Coronary artery (tissue), 2 donors: ENCODE measurements around the gene CASZ1.

Source experiments
- DNase-seq: peaks from one replicate; pipeline ENCODE4 v3.0.0-alpha.2; 2017; ENCODE audit warnings: low spot score
- H3K27ac ChIP-seq, 2 donors: fragments of 200-600 bp; sonication (generic); one replicate each; pipeline ENCODE4 v1.5.1; 2016 to 2019
- H3K4me3 ChIP-seq: fragments of 200-600 bp; sonication (generic); 2 replicates; pipeline ENCODE4 v1.5.1; 2016; ENCODE audit warnings: mild to moderate bottlenecking, moderate library complexity
- CTCF ChIP-seq: fragments of 200-600 bp; sonication (generic); IDR thresholded peaks from one replicate; pipeline ENCODE4 v1.5.1; 2019; ENCODE audit warnings: antibody characterized with exemption

Gene CASZ1

GRCh38 chr1:10671090-10671489, 125.4 kb downstream of the CASZ1 start:
- H3K4me3 ChIP-seq = no peak overlapping the region
- no peak for DNase-seq
- no peak overlapping the region for H3K27ac ChIP-seq
- TF ChIP-seq CTCF = no peak

DNA sequence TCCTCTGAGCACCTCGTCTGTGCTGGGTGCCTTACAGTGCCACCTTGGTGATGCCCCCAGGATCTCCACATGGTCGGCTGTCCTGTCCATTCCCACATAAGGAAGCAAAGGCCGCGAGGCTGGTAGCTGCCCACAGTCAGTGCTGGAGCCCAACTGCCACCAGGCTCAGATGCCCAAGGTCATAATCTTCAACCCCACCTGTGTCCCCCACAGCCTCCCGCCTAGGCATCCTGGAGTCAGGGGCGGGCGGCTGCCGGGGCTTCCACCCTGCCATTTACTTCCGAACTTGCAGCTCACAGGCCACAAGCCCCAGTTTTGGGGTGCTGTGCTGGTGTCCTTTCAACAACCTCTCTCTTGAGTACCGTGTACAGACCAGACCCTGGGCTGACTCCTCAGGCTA, 126.3 kb downstream of the CASZ1 start:
- no peak for DNase-seq
- Histone ChIP-seq H3K27ac (no peak overlapping the region), H3K4me3 (no peak overlapping the region)
- TF ChIP-seq CTCF = no peak

DNA sequence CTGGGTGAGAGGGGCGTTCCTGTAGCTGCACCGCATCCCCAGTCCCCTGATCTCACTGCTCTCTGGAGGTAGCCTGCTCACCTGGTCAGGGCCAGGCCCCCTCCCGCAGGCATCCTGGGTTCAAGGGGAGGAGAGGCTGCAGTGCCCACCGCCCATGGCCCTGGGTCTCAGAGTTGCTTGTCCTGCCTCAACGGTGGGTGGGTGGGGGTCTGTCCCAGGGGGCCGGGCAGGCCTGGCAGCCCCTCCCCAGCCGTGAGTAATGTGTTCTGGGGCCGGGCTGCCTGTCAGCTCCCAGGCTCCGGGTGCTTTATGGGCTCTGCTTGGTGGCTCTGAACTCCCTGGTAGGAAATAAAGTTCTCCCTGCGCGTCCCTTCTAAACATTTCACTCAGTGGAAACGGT, 126.9 kb downstream of the CASZ1 start:
- no peak overlapping the region for H3K4me3 ChIP-seq
- no peak for DNase-seq
- TF ChIP-seq CTCF = no peak
- H3K27ac ChIP-seq = peak overlapping the region in 1 of 2 donors; percentile 76

- H3K27ac ChIP-seq = peak overlapping the region; percentile 76
- no peak for TF ChIP-seq CTCF
- no peak for DNase-seq
- H3K4me3 ChIP-seq = no peak overlapping the region
These were observed 128.3 kb downstream of the CASZ1 start for GRCh38 chr1:10667861-10668761.

DNA sequence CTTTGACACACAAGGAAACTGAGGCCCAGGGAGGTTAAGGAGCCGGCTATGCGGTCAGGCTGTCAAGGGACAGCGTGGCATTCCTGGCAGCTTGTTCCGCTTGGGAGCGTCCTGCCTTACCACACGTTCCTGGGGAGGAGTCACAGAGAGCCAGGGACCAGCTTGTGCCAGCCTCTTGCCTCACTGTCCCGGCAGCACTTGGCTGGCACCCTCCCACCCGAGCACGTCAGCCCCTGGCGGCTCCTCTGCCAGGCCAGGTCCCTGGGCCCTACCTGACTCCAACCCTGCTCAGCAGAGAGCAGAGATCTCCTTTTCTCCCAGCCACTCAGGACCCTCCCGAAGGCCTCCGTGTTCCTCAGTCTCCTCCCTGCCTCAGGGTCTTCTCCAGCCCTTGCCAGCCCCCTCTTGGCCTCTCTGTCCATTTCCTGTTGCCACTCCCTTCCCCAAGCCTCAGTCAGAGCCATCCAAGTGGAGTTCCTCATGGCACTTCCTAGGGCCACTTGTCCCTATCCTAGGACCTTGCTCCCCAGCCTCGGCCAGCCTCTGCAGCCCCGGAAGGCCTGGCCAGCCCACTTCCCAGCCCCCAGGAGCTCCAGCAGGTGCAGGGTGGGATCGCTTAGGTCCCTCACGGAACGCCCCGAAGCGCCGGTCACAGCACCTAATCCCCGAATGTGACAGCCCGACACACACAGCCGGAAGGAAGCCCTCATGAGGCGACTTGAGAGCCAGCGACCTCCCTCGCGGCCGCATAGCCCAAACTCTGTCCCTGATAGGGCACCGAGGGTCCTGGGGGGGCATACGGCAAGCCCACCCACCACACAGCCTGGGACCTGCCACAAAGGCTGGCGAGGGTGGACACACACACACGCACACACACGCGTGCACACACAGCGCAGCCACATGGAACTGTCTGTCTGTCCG, 130.3 kb downstream of the CASZ1 start:
- DNase-seq = peak; percentile 91
- Histone ChIP-seq H3K4me3 (no peak overlapping the region), H3K27ac (peak overlapping the region; percentile 79 to 85)
- TF ChIP-seq CTCF = no peak

DNA sequence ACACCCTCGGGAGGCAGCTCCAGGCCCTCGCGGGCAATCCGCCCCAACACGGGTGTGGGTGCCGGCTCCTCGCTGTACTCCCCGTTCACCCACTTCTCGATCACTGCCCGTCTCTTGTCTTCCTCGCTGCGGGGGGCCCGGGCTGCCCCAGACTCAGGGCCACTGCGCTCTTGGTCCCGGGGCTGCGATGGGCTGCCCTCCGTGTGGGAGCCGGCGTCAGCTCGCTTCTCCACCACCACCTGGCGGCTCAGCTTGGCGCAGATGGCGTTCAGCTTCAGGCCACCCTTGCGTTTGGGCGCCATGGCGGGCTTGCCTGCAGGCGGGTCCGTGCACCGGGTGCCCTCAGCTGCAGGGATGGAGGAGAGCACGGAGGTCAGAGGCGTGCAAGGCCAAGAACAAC, 131.2 kb downstream of the CASZ1 start:
- TF ChIP-seq CTCF = no peak
- H3K4me3 ChIP-seq = no peak overlapping the region
- DNase-seq = no peak
- H3K27ac ChIP-seq = peak overlapping the region in 1 of 2 donors; percentile 85
